Measurements from ENCODE around the gene CROCC2. TPM values are rescaled to one million over a fixed set of nuclear protein-coding genes. Genes with fewer than 3 reads are reported as not detected.

The CROCC2 gene
- total and polyA plus RNA-seq, 2 donors (not counting 1 experiment from before 2014, with no cell fraction given): not detected

GRCh38 chr2:240891492-240892340, 14.4 kb upstream of the CROCC2 start:
- ATAC-seq (ENCODE audit: low read depth) (no peak), DNase-seq (no peak)
- Histone ChIP-seq H3K9ac (ENCODE audit: low read length) (no peak overlapping the region), H3K4me1 (ENCODE audit: control insufficient read depth in 2 of 2, insufficient read depth in 2 of 2, low read length in 2 of 2) (peaks cover 0 to 8% of the 10 kb centered on the region in 2 donors), H3K4me3 (ENCODE audit: control extremely low read depth in 1 of 5, extremely low read depth in 1 of 5, insufficient read depth in 1 of 5, low read depth in 2 of 5, low read length in 4 of 5) (no peak overlapping the region), H3K27me3 (replicated peaks in 1 of 4; ENCODE audit: control extremely low read depth in 1 of 4, control insufficient read depth in 3 of 4, insufficient read depth in 4 of 4, low read length in 3 of 4) (no peaks in the 10 kb centered on the region), H3K27ac (ENCODE audit: low read length in 2 of 2) (no peak overlapping the region), H3K36me3 (replicated peaks in 1 of 2; ENCODE audit: control extremely low read depth in 1 of 2, control insufficient read depth in 1 of 2, extremely low read depth in 1 of 2, insufficient read depth in 2 of 2, low read length in 1 of 2) (no peaks in the 10 kb centered on the region), H3K4me2 (replicated peaks; ENCODE audit: low read depth, low read length, poor library complexity, severe bottlenecking) (no peak overlapping the region), H3K9me3 (ENCODE audit: control extremely low read depth in 1 of 3, control insufficient read depth in 2 of 3, insufficient read depth in 1 of 3, low read length in 2 of 3) (no peaks in the 10 kb centered on the region), H4K20me1 (ENCODE audit: control insufficient read depth, insufficient read depth, low read length, poor library complexity, severe bottlenecking) (no peaks in the 10 kb centered on the region), H3K79me2 (ENCODE audit: control insufficient read depth, insufficient read depth, low read length) (no peaks in the 10 kb centered on the region), H2AFZ (ENCODE audit: insufficient read depth, low read depth, low read length, poor library complexity, severe bottlenecking) (no peak overlapping the region)
- Mint-ChIP-seq H3K27ac (no peak overlapping the region), H3K27me3 (no peaks in the 10 kb centered on the region), H3K9me3 (ENCODE audit: insufficient read depth) (no peaks in the 10 kb centered on the region), H3K4me1 (no peaks in the 10 kb centered on the region), H3K4me3 (no peak overlapping the region)
- CTCF ChIA-PET: no interaction called here
- intact Hi-C loops (cut with micrococcal nuclease): no loop called here
- POLR2A ChIA-PET: no interaction called here
- WGBS (ENCODE audit: insufficient coverage): 83% methylated on average over 16 of the region's 20 CpGs
- TF ChIP-seq EZH2 (IDR thresholded peaks at IDR 0.05; ENCODE audit: borderline replicate concordance, insufficient read depth, low read depth, low read length, poor library complexity, severe bottlenecking): no peak
- TF ChIP-seq CTCF (IDR thresholded peaks at IDR 0.05): no peak

DNA sequence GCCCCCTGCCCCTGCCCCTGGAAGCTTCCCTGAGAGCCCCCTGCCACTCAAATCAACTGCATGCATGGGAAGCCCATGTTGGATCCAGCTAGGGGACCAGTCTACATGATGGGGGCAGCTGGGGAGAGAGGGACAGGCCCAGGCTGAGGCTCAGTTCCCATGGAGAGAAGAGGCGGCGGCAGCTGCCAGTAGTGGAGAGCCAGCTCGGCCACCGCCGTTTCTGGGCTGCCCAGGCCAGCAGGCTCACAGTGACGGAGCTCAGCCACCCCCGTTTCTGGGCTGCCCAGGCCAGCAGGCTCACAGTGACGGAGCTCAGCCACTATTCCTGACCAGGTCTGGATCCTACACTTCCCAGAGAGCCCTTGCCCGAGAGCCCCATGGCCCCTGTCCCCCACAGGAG, 13.8 kb upstream of the CROCC2 start:
- CTCF ChIA-PET: no interaction called here

More for the DNA sequence above, 13.8 kb upstream of the CROCC2 start:
- ATAC-seq (ENCODE audit: low read depth) (no peak), DNase-seq (no peak)
- peaks cover 0 to 8% of the 10 kb centered on the region in 2 donors for H3K4me1 ChIP-seq (ENCODE audit: control insufficient read depth in 2 of 2, insufficient read depth in 2 of 2, low read length in 2 of 2)
- Mint-ChIP-seq H3K9me3 (ENCODE audit: insufficient read depth) (no peaks in the 10 kb centered on the region), H3K4me1 (no peaks in the 10 kb centered on the region), H3K27me3 (no peaks in the 10 kb centered on the region), H3K27ac (no peak overlapping the region), H3K4me3 (no peak overlapping the region)
- POLR2A ChIA-PET: no interaction called here
- H3K36me3 ChIP-seq (replicated peaks in 1 of 2; ENCODE audit: control extremely low read depth in 1 of 2, control insufficient read depth in 1 of 2, extremely low read depth in 1 of 2, insufficient read depth in 2 of 2, low read length in 1 of 2): no peaks in the 10 kb centered on the region
- H2AFZ ChIP-seq (ENCODE audit: insufficient read depth, low read depth, low read length, poor library complexity, severe bottlenecking): no peak overlapping the region
- no peak overlapping the region for H3K27ac ChIP-seq (ENCODE audit: low read length in 2 of 2)
- no peak overlapping the region for H3K4me2 ChIP-seq (replicated peaks; ENCODE audit: low read depth, low read length, poor library complexity, severe bottlenecking)
- 91% methylated on average over 9 of the region's 9 CpGs for WGBS (ENCODE audit: insufficient coverage)
- intact Hi-C loops (cut with micrococcal nuclease): no loop called here
- no peaks in the 10 kb centered on the region for H4K20me1 ChIP-seq (ENCODE audit: control insufficient read depth, insufficient read depth, low read length, poor library complexity, severe bottlenecking)
- no peak overlapping the region for H3K9ac ChIP-seq (ENCODE audit: low read length)
- H3K79me2 ChIP-seq (ENCODE audit: control insufficient read depth, insufficient read depth, low read length): no peaks in the 10 kb centered on the region
- no peaks in the 10 kb centered on the region for H3K27me3 ChIP-seq (replicated peaks in 1 of 4; ENCODE audit: control extremely low read depth in 1 of 4, control insufficient read depth in 3 of 4, insufficient read depth in 4 of 4, low read length in 3 of 4)
- no peaks in the 10 kb centered on the region for H3K9me3 ChIP-seq (ENCODE audit: control extremely low read depth in 1 of 3, control insufficient read depth in 2 of 3, insufficient read depth in 1 of 3, low read length in 2 of 3)
- no peak overlapping the region for H3K4me3 ChIP-seq (ENCODE audit: control extremely low read depth in 1 of 5, extremely low read depth in 1 of 5, insufficient read depth in 1 of 5, low read depth in 2 of 5, low read length in 4 of 5)
- TF ChIP-seq EZH2 (IDR thresholded peaks at IDR 0.05; ENCODE audit: borderline replicate concordance, insufficient read depth, low read depth, low read length, poor library complexity, severe bottlenecking) (no peak), CTCF (IDR thresholded peaks at IDR 0.05) (no peak)

Measured in B cell (primary cell).